ENCODE measurements around the gene WSCD2.

Gene WSCD2

DNA sequence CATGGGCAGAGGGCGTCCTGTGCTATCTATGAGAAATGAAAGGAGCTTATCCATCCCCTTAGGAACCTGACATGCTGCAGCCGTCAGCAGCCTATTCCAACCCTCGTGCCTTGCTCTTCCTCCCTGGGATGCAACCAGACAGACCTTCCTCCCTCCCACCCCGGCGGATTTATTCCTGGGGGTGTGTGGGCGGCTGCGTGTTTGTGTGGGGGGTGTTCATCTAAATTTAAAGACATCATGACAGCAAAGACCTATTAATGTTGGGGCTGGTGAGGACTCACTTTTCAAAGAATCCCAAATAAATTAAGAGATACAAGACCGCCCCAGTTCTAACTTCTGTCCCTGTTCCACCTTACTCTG, 52.0 kb downstream of the WSCD2 start:
- DNase-seq (ENCODE audit: low read depth), result no peak
- H3K4me3 ChIP-seq (ENCODE audit: low read depth, low read length), result no peak overlapping the region
- TF ChIP-seq, protein P1, sequence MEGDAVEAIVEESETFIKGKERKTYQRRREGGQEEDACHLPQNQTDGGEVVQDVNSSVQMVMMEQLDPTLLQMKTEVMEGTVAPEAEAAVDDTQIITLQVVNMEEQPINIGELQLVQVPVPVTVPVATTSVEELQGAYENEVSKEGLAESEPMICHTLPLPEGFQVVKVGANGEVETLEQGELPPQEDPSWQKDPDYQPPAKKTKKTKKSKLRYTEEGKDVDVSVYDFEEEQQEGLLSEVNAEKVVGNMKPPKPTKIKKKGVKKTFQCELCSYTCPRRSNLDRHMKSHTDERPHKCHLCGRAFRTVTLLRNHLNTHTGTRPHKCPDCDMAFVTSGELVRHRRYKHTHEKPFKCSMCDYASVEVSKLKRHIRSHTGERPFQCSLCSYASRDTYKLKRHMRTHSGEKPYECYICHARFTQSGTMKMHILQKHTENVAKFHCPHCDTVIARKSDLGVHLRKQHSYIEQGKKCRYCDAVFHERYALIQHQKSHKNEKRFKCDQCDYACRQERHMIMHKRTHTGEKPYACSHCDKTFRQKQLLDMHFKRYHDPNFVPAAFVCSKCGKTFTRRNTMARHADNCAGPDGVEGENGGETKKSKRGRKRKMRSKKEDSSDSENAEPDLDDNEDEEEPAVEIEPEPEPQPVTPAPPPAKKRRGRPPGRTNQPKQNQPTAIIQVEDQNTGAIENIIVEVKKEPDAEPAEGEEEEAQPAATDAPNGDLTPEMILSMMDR (IDR thresholded peaks at IDR 0.05; ENCODE audit: control insufficient read depth, extremely low read depth, insufficient read depth), result no peak

DNA sequence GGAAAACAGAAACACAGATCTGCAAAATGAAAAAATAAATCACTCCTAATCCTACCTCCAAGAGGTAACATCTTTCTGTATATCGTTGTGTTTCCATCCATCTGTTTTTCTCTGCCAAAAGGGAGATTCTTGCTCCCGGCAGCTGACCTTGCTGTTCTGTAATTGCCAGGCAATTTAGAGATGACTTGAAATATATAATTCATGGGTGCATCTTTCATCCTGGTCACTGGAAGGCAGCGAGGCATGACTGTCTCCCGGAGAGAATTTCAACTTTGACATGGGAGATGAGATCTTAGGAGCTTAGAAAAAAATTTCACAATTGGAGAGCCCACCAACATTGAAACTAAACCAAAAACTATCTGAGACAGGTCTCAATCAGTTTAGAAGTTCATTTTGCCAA, 53.0 kb downstream of the WSCD2 start:
- DNase-seq (ENCODE audit: low read depth), result no peak
- H3K4me3 ChIP-seq (ENCODE audit: low read depth, low read length), result no peak overlapping the region
- TF ChIP-seq, protein P1 (IDR thresholded peaks at IDR 0.05; ENCODE audit: control insufficient read depth, extremely low read depth, insufficient read depth), result no peak

DNA sequence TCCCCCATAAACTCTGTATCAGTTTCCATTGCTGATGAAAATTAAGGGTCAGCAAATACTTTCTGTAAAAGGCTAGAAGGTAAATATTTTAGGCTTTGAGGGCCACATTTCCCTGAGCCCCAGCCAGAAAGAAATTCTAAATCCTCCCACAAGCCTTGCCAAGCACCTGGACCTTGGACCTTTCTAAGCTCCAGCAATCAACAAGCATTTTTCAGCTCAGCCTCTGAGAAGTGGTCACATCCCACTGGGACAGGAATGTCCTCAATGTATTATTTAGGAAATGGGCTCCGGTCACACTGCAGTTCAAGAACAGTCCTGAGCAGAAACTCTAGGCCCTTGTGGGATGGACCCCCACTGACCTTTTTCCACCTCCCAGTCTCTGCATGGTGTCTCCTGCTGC, 55.9 kb downstream of the WSCD2 start:
- no peak for DNase-seq (ENCODE audit: low read depth)
- H3K4me3 ChIP-seq (ENCODE audit: low read depth, low read length), result no peak overlapping the region
- TF ChIP-seq, protein P1 (IDR thresholded peaks at IDR 0.05; ENCODE audit: control insufficient read depth, extremely low read depth, insufficient read depth), result no peak

DNA sequence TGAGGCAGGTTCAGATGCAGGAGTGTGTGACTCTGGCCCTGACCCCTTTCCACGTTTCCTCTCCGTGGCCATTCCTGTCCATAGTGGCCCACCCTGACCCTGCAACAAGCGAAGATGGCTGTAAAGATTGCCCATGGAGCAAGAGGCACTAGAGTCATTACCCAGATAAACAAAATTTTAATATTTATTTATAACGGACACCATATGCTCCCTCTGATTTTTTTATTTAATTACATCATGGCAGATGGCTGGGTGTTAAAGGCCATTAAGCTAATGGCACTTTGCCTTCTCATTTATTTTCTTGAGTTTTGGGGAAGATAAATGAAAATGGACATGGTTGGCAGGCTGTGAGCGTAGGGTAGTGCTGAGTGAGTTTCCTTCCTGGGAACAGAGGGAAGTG, 58.7 kb downstream of the WSCD2 start:
- no peak for DNase-seq (ENCODE audit: low read depth)
- no peak overlapping the region for H3K4me3 ChIP-seq (ENCODE audit: low read depth, low read length)
- TF ChIP-seq, protein P1 (IDR thresholded peaks at IDR 0.05; ENCODE audit: control insufficient read depth, extremely low read depth, insufficient read depth), result no peak

DNA sequence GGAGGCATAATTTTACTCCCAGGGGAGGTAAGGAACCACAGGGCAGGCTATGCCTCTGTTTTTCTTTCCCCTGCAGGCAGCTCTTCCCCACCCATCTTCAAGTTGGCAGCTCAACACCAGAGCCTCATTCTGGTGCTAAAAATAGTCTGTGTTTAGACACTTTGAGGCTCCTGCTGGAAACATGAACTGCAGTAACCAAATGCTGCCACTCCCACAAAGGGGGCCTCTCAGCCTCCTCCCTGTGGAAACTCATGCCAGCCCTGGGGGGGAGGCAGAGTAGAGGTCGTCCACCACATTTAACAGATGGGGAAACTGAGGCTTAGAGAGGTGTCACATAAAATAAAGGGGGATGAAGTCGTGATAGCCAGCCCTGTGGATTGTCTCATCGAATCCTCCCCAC, 61.4 kb downstream of the WSCD2 start:
- DNase-seq (ENCODE audit: low read depth), result no peak

DNA sequence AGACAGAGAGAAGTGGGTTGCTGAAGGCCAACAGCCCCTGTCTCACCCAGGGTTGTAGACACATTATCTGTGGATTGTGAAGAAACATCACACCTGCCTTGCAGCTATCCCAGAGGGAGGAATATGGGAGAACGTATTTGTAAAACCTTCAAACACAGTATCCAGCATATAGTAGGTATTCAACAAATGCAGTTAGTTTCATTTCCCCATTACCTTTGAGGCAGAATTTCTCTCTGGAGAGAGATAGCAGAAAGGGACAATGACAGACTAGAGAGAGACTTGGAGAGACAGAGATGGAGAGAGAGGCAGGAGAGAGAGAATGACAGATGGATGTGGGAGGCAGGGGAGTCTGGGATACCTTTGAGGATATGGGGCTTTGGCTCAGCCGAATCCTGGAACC, 62.0 kb downstream of the WSCD2 start:
- TF ChIP-seq, protein P1 (IDR thresholded peaks at IDR 0.05; ENCODE audit: control insufficient read depth, extremely low read depth, insufficient read depth), result no peak
- no peak overlapping the region for H3K4me3 ChIP-seq (ENCODE audit: low read depth, low read length)
- DNase-seq (ENCODE audit: low read depth), result no peak

More for the DNA sequence above, 61.4 kb downstream of the WSCD2 start:
- TF ChIP-seq, protein P1 (IDR thresholded peaks at IDR 0.05; ENCODE audit: control insufficient read depth, extremely low read depth, insufficient read depth), result no peak
- H3K4me3 ChIP-seq (ENCODE audit: low read depth, low read length), result no peak overlapping the region

DNA sequence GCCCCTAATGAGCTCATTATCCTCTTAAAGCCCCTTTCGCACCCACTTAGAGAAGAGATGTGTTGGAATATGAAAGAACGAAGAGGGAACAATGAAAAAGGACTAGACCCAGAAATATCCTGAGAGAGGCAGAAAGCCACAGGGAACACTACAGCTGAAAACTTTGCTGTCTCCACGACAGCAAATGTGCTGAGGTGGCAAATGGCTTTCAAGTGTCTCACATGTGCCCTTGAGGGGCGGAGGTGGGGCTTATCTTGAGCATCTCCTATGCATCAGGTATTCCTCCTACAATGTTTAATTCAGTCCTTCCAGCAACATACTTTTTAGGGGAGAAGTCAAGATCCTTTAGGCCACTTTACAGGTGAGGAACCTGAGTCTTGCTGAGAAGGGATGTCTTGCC, 62.9 kb downstream of the WSCD2 start:
- TF ChIP-seq, protein P1 (IDR thresholded peaks at IDR 0.05; ENCODE audit: control insufficient read depth, extremely low read depth, insufficient read depth), result no peak
- no peak overlapping the region for H3K4me3 ChIP-seq (ENCODE audit: low read depth, low read length)

More for the DNA sequence above, 62.9 kb downstream of the WSCD2 start:
- DNase-seq (ENCODE audit: low read depth), result no peak

All from LNCaP clone FGC (cell line).